NT2/D1 (cell line): ENCODE measurements around the gene DRICH1.

Source experiments
- SUZ12 ChIP-seq: IDR thresholded peaks from 2 replicates; pipeline ENCODE4 v1.6.1; 2011; ENCODE audit not compliant: insufficient read length, insufficient read depth; ENCODE audit errors: extremely low read depth
- YY1 ChIP-seq: IDR thresholded peaks from 2 replicates; pipeline ENCODE4 v1.6.1; 2011; ENCODE audit not compliant: insufficient read length, insufficient read depth
- ZNF274 ChIP-seq: IDR thresholded peaks from 2 replicates; pipeline ENCODE4 v1.6.1; 2011; ENCODE audit warnings: mild to moderate bottlenecking, low read depth, low read length

DNA sequence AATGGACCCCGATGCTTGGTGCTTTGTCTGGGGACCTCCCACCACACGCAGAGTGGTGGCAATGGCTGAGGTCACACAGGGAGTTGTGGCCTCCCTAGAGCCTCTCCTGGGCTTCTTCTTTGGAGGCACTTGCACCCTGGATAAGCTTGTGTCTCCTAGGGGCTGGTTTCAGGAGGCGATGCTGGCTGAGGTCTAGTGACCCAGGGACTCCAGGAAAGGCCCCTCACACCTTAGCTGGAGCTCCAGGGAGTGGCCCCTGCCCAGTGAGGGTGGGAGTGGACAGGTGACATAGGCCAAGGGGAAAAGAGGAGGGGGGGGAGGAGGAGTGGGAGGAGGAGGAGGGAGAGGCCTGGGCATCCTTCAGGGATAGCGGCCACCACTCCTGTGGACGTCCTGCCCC lies 52.8 kb downstream of the DRICH1 start:
- TF ChIP-seq SUZ12 (no peak), ZNF274 (no peak), YY1 (no peak)
